Panc1 (cell line): ENCODE data around the gene EFNA5.

Experiments used
- CTCF ChIP-seq: fragments of 450-650 bp; IDR thresholded peaks from 2 replicates; pipeline ENCODE4 v1.5.1; 2017; ENCODE audit warnings: mild to moderate bottlenecking
- POLR2AphosphoS5 ChIP-seq: IDR thresholded peaks from 2 replicates; pipeline ENCODE4 v1.6.1; 2012; ENCODE audit warnings: mild to moderate bottlenecking, low read depth, low read length, moderate library complexity
- REST ChIP-seq, 2 experiments: IDR thresholded peaks; 2 replicates each; pipeline ENCODE4 v1.6.1; 2011 to 2012; ENCODE audit warnings: low read depth in 2 of 2, control low read depth in 1 of 2, low read length in 1 of 2, mild to moderate bottlenecking in 1 of 2, moderate library complexity in 1 of 2; ENCODE audit not compliant: insufficient read depth in 1 of 2
- SIN3A ChIP-seq: IDR thresholded peaks from 2 replicates; pipeline ENCODE4 v1.6.1; 2012; ENCODE audit warnings: low read depth, mild to moderate bottlenecking, low read length, moderate library complexity, borderline replicate concordance; ENCODE audit not compliant: insufficient read depth
- TCF7L2 ChIP-seq: IDR thresholded peaks from 2 replicates; pipeline ENCODE4 v1.6.1; 2011; ENCODE audit warnings: mild to moderate bottlenecking, low read depth, low read length, inconsistent platforms

- TF ChIP-seq CTCF (no peak), REST (IDR thresholded peaks at IDR 0.05; ENCODE audit: insufficient read depth in 1 of 2, low read depth in 2 of 2, low read length in 1 of 2) (no peak), TCF7L2 (no peak), POLR2AphosphoS5 (no peak), SIN3A (no peak)
Observed at GRCh38 chr5:107408564-107408963, 262.2 kb downstream of the EFNA5 start.
